A673 (cell line): ENCODE data around the gene PHACTR2.

Experiments
- EZH2 ChIP-seq: fragments of 200-600 bp; sonication (generic); IDR thresholded peaks from 2 replicates; pipeline ENCODE4 v1.6.1; 2017; ENCODE audit warnings: borderline replicate concordance, low read depth, mild to moderate bottlenecking, mixed read lengths, antibody characterized with exemption, low read length; ENCODE audit not compliant: poor library complexity, severe bottlenecking
- TF ChIP-seq, protein P1 (sequence below): fragments of 300-800, 200-600 bp; sonication (generic); conservative IDR thresholded peaks from 2 replicates; pipeline ENCODE4 v1.5.1; 2017; ENCODE audit warnings: low read depth, mild to moderate bottlenecking, antibody characterized with exemption, low read length, moderate library complexity, mixed read lengths

GRCh38 chr6:143682805-143683204 lies 5.0 kb downstream of the PHACTR2 start:
- TF ChIP-seq, protein P1, sequence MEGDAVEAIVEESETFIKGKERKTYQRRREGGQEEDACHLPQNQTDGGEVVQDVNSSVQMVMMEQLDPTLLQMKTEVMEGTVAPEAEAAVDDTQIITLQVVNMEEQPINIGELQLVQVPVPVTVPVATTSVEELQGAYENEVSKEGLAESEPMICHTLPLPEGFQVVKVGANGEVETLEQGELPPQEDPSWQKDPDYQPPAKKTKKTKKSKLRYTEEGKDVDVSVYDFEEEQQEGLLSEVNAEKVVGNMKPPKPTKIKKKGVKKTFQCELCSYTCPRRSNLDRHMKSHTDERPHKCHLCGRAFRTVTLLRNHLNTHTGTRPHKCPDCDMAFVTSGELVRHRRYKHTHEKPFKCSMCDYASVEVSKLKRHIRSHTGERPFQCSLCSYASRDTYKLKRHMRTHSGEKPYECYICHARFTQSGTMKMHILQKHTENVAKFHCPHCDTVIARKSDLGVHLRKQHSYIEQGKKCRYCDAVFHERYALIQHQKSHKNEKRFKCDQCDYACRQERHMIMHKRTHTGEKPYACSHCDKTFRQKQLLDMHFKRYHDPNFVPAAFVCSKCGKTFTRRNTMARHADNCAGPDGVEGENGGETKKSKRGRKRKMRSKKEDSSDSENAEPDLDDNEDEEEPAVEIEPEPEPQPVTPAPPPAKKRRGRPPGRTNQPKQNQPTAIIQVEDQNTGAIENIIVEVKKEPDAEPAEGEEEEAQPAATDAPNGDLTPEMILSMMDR = no peak
- TF ChIP-seq EZH2 = no peak
